OCI-LY1 (cell line): Measurements from ENCODE around the gene SRSF7.

Experiments used
- H2AFZ ChIP-seq: fragments of 200-600 bp; sonication (generic), shearing (Covaris generic); 2 replicates; pipeline ENCODE4 v1.6.0; 2014; ENCODE audit warnings: antibody characterized with exemption, mild to moderate bottlenecking, low read length
- H3F3A ChIP-seq: fragments of 200-600 bp; sonication (generic), shearing (Covaris generic); 2 replicates; pipeline ENCODE4 v1.6.0; 2014; ENCODE audit warnings: mild to moderate bottlenecking, antibody characterized with exemption, low read length, moderate library complexity; ENCODE audit not compliant: insufficient read depth
- H3K27ac ChIP-seq: fragments of 200-600 bp; sonication (generic); 2 replicates; pipeline ENCODE4 v1.5.1; 2014; ENCODE audit warnings: low read length, mixed run types, mild to moderate bottlenecking, low read depth; ENCODE audit not compliant: poor library complexity, severe bottlenecking
- H3K27me3 ChIP-seq: fragments of 200-600 bp; sonication (generic); 2 replicates; pipeline ENCODE4 v1.6.0; 2014; ENCODE audit warnings: antibody characterized with exemption, mild to moderate bottlenecking, low read length, moderate library complexity; ENCODE audit not compliant: insufficient read depth
- H3K36me3 ChIP-seq: fragments of 200-600 bp; sonication (generic); 2 replicates; pipeline ENCODE4 v1.6.1; 2014; ENCODE audit warnings: mild to moderate bottlenecking, antibody characterized with exemption, low read length, moderate library complexity, mixed read lengths; ENCODE audit not compliant: insufficient read depth
- H3K4me1 ChIP-seq: fragments of 200-600 bp; sonication (generic); 2 replicates; pipeline ENCODE4 v1.5.1; 2014; ENCODE audit warnings: mild to moderate bottlenecking, low read length, moderate library complexity; ENCODE audit not compliant: insufficient read depth, severe bottlenecking
- H3K4me2 ChIP-seq: fragments of 200-600 bp; sonication (generic), shearing (Covaris generic); 2 replicates; pipeline ENCODE4 v1.6.1; 2014; ENCODE audit warnings: low read length
- H3K4me3 ChIP-seq: fragments of 200-600 bp; sonication (generic); 2 replicates; pipeline ENCODE4 v1.5.1; 2014; ENCODE audit warnings: low read length, low read depth, mild to moderate bottlenecking, mixed read lengths; ENCODE audit not compliant: poor library complexity, severe bottlenecking
- H3K79me2 ChIP-seq: fragments of 200-600 bp; shearing (Covaris generic); 2 replicates; pipeline ENCODE4 v1.6.1; 2016; ENCODE audit warnings: mixed run types, low read length, mixed read lengths; ENCODE audit not compliant: insufficient read depth
- H3K9ac ChIP-seq: fragments of 200-600 bp; sonication (generic), shearing (Covaris generic); 2 replicates; pipeline ENCODE4 v1.6.1; 2014; ENCODE audit warnings: mild to moderate bottlenecking, low read length, mixed read lengths
- H3K9me2 ChIP-seq: fragments of 200-600 bp; sonication (generic), shearing (Covaris generic); 2 replicates; pipeline ENCODE4 v1.6.1; 2014; ENCODE audit warnings: low read depth, mild to moderate bottlenecking, low read length, mixed read lengths
- H3K9me3 ChIP-seq: fragments of 200-600 bp; shearing (Covaris generic); 2 replicates; pipeline ENCODE4 v1.6.1; 2014; ENCODE audit warnings: low read length, mixed read lengths
- H4K20me1 ChIP-seq: fragments of 200-600 bp; sonication (generic), shearing (Covaris generic); 2 replicates; pipeline ENCODE4 v1.6.0; 2016; ENCODE audit warnings: mild to moderate bottlenecking, low read length; ENCODE audit not compliant: insufficient read depth
- EZH2 ChIP-seq: fragments of 200-600 bp; sonication (generic), shearing (Covaris generic); IDR thresholded peaks from 2 replicates; pipeline ENCODE4 v1.8.0; 2017; ENCODE audit warnings: borderline replicate concordance, mixed run types, mild to moderate bottlenecking, antibody characterized with exemption, low read length, moderate library complexity, mixed read lengths
- TF ChIP-seq, protein P1 (sequence below): fragments of 200-600 bp; sonication (generic), shearing (Covaris generic); IDR thresholded peaks from 2 replicates; pipeline ENCODE4 v1.5.1; 2017; ENCODE audit warnings: mild to moderate bottlenecking, antibody characterized with exemption, low read length, moderate library complexity, mixed read lengths

SRSF7 gene

DNA sequence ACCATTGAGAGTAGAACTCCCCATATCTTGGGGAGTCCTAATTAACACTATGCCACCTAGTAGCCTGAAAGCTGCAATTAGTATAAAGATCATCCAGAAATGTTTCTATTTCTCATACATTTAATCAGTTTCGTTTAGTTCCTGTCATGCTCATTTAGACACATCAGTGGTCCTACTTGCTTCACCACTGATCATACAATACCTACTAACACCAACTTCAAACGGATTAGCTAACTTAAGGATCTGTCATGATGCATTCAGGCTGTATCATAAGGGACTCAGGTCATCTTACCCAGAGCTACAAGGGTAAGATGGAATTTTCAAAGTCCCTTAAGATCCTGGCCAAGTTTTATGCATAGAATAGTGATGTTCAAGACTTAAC is 6.8 kb downstream of the SRSF7 start:
- Histone ChIP-seq H3K4me2 (no peak overlapping the region), H3K9me2 (no peaks in the 10 kb centered on the region), H4K20me1 (no peaks in the 10 kb centered on the region), H3K9ac (no peak overlapping the region), H3K27me3 (no peaks in the 10 kb centered on the region), H2AFZ (no peak overlapping the region), H3K79me2 (peaks cover 22% of the 10 kb centered on the region), H3K27ac (no peak overlapping the region), H3K36me3 (peaks cover 100% of the 10 kb centered on the region), H3F3A (peaks cover 14% of the 10 kb centered on the region; the same call in 1 of the 2 replicates), H3K9me3 (no peaks in the 10 kb centered on the region), H3K4me3 (no peak overlapping the region), H3K4me1 (peaks cover 33% of the 10 kb centered on the region)
- TF ChIP-seq, protein P1, sequence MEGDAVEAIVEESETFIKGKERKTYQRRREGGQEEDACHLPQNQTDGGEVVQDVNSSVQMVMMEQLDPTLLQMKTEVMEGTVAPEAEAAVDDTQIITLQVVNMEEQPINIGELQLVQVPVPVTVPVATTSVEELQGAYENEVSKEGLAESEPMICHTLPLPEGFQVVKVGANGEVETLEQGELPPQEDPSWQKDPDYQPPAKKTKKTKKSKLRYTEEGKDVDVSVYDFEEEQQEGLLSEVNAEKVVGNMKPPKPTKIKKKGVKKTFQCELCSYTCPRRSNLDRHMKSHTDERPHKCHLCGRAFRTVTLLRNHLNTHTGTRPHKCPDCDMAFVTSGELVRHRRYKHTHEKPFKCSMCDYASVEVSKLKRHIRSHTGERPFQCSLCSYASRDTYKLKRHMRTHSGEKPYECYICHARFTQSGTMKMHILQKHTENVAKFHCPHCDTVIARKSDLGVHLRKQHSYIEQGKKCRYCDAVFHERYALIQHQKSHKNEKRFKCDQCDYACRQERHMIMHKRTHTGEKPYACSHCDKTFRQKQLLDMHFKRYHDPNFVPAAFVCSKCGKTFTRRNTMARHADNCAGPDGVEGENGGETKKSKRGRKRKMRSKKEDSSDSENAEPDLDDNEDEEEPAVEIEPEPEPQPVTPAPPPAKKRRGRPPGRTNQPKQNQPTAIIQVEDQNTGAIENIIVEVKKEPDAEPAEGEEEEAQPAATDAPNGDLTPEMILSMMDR = no peak
- no peak for TF ChIP-seq EZH2

DNA sequence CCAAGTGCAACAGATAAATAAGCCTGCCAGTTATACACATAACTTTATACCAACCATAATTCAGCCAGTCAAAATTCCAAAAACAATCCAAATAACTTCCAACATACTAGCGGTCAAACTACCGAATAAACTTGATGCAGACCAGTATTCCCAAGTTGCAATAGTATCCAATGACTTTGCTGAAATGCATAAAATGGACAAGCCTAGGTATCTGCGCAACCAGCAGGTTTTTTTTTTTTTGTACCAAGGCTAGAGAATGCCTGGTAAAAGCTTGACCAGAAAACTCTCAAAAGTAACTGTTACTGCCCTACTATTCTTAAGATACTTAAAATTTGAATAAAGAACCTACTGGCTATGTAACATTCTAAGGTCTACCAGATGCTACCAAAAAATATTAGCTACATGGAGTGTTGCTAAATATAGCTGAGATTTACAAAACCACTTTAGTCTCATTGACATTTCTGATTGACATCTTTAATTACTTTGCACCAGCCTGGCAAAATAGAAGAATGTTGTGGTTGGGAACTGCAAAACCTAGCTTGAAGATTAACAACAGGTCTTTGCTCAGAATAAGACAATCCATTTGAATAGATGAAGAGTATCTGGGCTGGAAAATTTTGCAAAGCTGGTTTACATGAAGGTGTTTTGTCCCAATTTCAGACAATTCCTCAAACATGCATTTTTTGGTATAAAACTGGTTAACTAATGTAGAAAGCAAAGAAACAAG is 7.3 kb downstream of the SRSF7 start:
- H3K4me2 ChIP-seq = no peak overlapping the region

DNA sequence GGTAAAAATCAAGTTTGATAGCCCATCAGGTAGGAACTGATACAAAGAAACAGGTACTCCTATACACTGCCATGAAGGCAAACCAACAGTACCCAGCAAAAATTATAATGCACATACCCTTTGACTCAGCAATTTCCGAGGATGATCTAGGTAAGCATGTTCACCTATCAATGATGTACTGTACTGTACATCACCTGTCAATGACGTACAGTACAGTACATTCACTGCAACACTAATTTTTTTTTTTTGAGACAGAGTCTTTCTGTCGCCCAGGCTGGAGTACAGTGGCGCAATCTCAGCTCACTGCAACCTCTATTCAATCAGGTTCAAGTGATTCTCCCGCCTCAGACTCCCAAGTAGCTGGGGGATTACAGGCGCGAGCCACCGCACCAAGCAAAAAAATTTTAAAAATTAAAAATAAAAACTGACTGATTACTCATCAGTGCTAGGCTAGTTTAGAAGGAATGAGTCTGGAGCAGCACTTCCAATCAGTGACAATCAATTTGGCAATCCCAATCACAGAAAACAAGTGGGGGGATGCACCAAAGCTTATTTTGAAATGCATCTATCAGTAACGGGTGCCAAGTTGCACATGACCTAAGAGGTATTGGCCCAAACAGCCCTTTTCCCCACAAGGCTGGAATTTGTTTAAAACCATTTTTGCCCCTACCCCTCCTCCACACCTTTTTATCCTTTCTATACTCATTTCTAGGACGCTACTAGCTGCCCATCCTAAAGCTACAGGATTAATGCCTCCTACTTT is 8.2 kb downstream of the SRSF7 start:
- H3K79me2 ChIP-seq = peaks cover 8% of the 10 kb centered on the region; the same call in 1 of the 2 replicates
- TF ChIP-seq, protein P1 = no peak
- TF ChIP-seq EZH2 = no peak

More for the DNA sequence above, 7.3 kb downstream of the SRSF7 start:
- Histone ChIP-seq H3K27me3 (no peaks in the 10 kb centered on the region), H3K4me1 (peaks cover 28% of the 10 kb centered on the region), H3K9me3 (no peaks in the 10 kb centered on the region), H2AFZ (no peak overlapping the region), H3K4me3 (no peak overlapping the region), H3K9me2 (no peaks in the 10 kb centered on the region), H3K27ac (no peak overlapping the region), H3K79me2 (peaks cover 16% of the 10 kb centered on the region; the same call in 1 of the 2 replicates), H4K20me1 (no peaks in the 10 kb centered on the region), H3K36me3 (peaks cover 100% of the 10 kb centered on the region), H3K9ac (no peak overlapping the region), H3F3A (peaks cover 14% of the 10 kb centered on the region; the same call in 1 of the 2 replicates)
- TF ChIP-seq, protein P1 = no peak
- TF ChIP-seq EZH2 = no peak

More for the DNA sequence above, 8.2 kb downstream of the SRSF7 start:
- no peaks in the 10 kb centered on the region for H4K20me1 ChIP-seq
- H3K9ac ChIP-seq = no peak overlapping the region
- H3K36me3 ChIP-seq = peaks cover 100% of the 10 kb centered on the region
- H3K4me2 ChIP-seq = no peak overlapping the region
- peaks cover 19% of the 10 kb centered on the region for H3K4me1 ChIP-seq
- no peak overlapping the region for H3K27ac ChIP-seq
- H3K4me3 ChIP-seq = no peak overlapping the region
- H3K9me3 ChIP-seq = no peaks in the 10 kb centered on the region
- no peak overlapping the region for H2AFZ ChIP-seq
- H3K27me3 ChIP-seq = no peaks in the 10 kb centered on the region
- peaks cover 14% of the 10 kb centered on the region; the same call in 1 of the 2 replicates for H3F3A ChIP-seq
- H3K9me2 ChIP-seq = no peaks in the 10 kb centered on the region
